RWPE1 (cell line): ENCODE results near the gene ATP1B4.
"Not testable (repeated sequence)": the region's sequence is repeated elsewhere in the genome, so short reads cannot be mapped to it uniquely, and the experiment has no call there.

Source experiments
- CTCF ChIA-PET: fragments of 350-600 bp; sonication (Branson Sonifier 250); formaldehyde crosslinking; extraction: SDS; loops from one replicate; lab custom pipeline; 2021; lab: Yijun Ruan, JAX
- POLR2A ChIA-PET: fragments of 400-600 bp; formaldehyde crosslinking; extraction: SDS; loops from one replicate; lab custom pipeline; 2020; ENCODE audit warnings: antibody characterized with exemption; ENCODE audit not compliant: low non-redundant PET; lab: Yijun Ruan, JAX
- DNase-seq: peaks from one replicate; pipeline ENCODE4 v3.0.0; 2012; ENCODE audit warnings: low spot score
- H3K27ac ChIP-seq: fragments of 450-650 bp; 2 replicates; pipeline ENCODE4 v1.5.1; 2017
- CTCF ChIP-seq: fragments of 450-650 bp; conservative IDR thresholded peaks from 2 replicates; pipeline ENCODE4 v1.5.1; 2017; ENCODE audit warnings: low read depth, mild to moderate bottlenecking

Gene ATP1B4

GRCh38 chrX:120332394-120332793 is 29.5 kb upstream of the ATP1B4 start:
- ChIA-PET POLR2A (no interaction called here), CTCF (no interaction called here)
- no peak overlapping the region for H3K27ac ChIP-seq
- TF ChIP-seq CTCF: no peak
- DNase-seq: no peak

- no peak for DNase-seq
- TF ChIP-seq CTCF: no peak
- POLR2A ChIA-PET: no interaction called here
- H3K27ac ChIP-seq: no peak overlapping the region
- CTCF ChIA-PET: no interaction called here
Observed at GRCh38 chrX:120334151-120334550, 27.7 kb upstream of the ATP1B4 start.

- TF ChIP-seq CTCF: no peak
- CTCF ChIA-PET: no interaction called here
- DNase-seq: no peak
- H3K27ac ChIP-seq: no peak overlapping the region
- POLR2A ChIA-PET: no interaction called here
Observed at GRCh38 chrX:120334603-120335002, 27.3 kb upstream of the ATP1B4 start.

- DNase-seq: no peak
- no peak for TF ChIP-seq CTCF
- ChIA-PET POLR2A (interaction anchor here (0.6 kb wide), 1 partner anchor 137 kb away, joined by 3 read pairs; no protein-coding TSS in a partner anchor), CTCF (no interaction called here)
- H3K27ac ChIP-seq: no peak overlapping the region
Observed at GRCh38 chrX:120335289-120335688, 26.6 kb upstream of the ATP1B4 start.

GRCh38 chrX:120336899-120337298 is 25.0 kb upstream of the ATP1B4 start:
- CTCF ChIA-PET: interaction anchor here (0.6 kb wide), 1 partner anchor 12 kb away, joined by 5 read pairs; no protein-coding TSS in a partner anchor
- POLR2A ChIA-PET: no interaction called here
- TF ChIP-seq CTCF: no peak
- H3K27ac ChIP-seq: no peak overlapping the region
- no peak for DNase-seq

- POLR2A ChIA-PET, CTCF ChIA-PET, DNase-seq, H3K27ac ChIP-seq: not testable (repeated sequence)
Observed at GRCh38 chrX:120344566-120344965, 17.3 kb upstream of the ATP1B4 start.

GRCh38 chrX:120350450-120351138 is 11.3 kb upstream of the ATP1B4 start:
- no peak for TF ChIP-seq CTCF
- DNase-seq: no peak
- ChIA-PET CTCF (interaction anchor here (0.7 kb wide), 1 partner anchor 130 kb away, joined by 3 read pairs; no protein-coding TSS in a partner anchor), POLR2A (no interaction called here)
- H3K27ac ChIP-seq: no peak overlapping the region
